ENCODE results near the gene MCRIP2. TPM values are rescaled to one million over a fixed set of nuclear protein-coding genes. Genes with fewer than 3 reads are reported as not detected.
A peak's percentile ranks its signal among the peaks of the same experiment; 100 is the strongest.

Gene MCRIP2
- total RNA-seq, 6 donors from 2014 or later, result 34.9 to 85.7 (median 53.3) TPM

- TF ChIP-seq CTCF (IDR thresholded peaks at IDR 0.05) (no peak), POLR2A (IDR thresholded peaks at IDR 0.05) (peak in 1 of 4 donors; percentile 27)
Measured at GRCh38 chr16:630815-631405, 10.7 kb upstream of the MCRIP2 start, which contains the start of gene WFIKKN1. Gene WFIKKN1, plus strand, starts transcription at chr16:630985. Its CDS starts 269 bp downstream, at chr16:631254.

GRCh38 chr16:631808-632358, 9.7 kb upstream of the MCRIP2 start:
- Histone ChIP-seq H3K4me3 (no peak overlapping the region), H3K27me3 (no peaks in the 10 kb centered on the region), H3K4me1 (peaks cover 23 to 64% (median 54%) of the 10 kb centered on the region in 4 donors), H3K9me3 (no peaks in the 10 kb centered on the region), H3K36me3 (peaks cover 5 to 39% (median 33%) of the 10 kb centered on the region in 4 donors), H3K27ac (no peak overlapping the region)
- TF ChIP-seq POLR2AphosphoS5 (IDR thresholded peaks at IDR 0.05) (no peak), CTCF (IDR thresholded peaks at IDR 0.05) (no peak)
- ATAC-seq (ENCODE audit: low FRiP score in 2 of 2) (no peak), DNase-seq (no peak)
- 66 to 76% methylated on average over 7 to 9 of the region's 9 CpGs for WGBS, 2 donors

More at GRCh38 chr16:630815-631405, 10.7 kb upstream of the MCRIP2 start, which contains the start of gene WFIKKN1:
- 5 to 12% methylated on average over 4 to 11 of the region's 23 CpGs for WGBS, 2 donors
- H3K4me3 ChIP-seq, result peak within 1 kb of the TSS in 1 of 4 donors; percentile 12
- H3K36me3 ChIP-seq, result peaks cover 6 to 49% (median 42%) of the 10 kb centered on the region in 4 donors
- no peaks in the 10 kb centered on the region for H3K9me3 ChIP-seq
- peak within 1 kb of the TSS; percentile 60 to 80 (median 64) for H3K27ac ChIP-seq
- no peaks in the 10 kb centered on the region for H3K27me3 ChIP-seq
- peaks cover 23 to 66% (median 55%) of the 10 kb centered on the region in 4 donors for H3K4me1 ChIP-seq
- ATAC-seq (ENCODE audit: low FRiP score in 2 of 2) (peak in 1 of 2 donors; percentile 3), DNase-seq (peak; percentile 65 to 90)

GRCh38 chr16:632486-633335, 8.9 kb upstream of the MCRIP2 start:
- ATAC-seq (ENCODE audit: low FRiP score in 2 of 2) (no peak), DNase-seq (peak in 1 of 2 donors; percentile 87)
- Histone ChIP-seq H3K27ac (no peak overlapping the region), H3K4me1 (peaks cover 28 to 63% (median 54%) of the 10 kb centered on the region in 4 donors), H3K4me3 (no peak overlapping the region), H3K27me3 (no peaks in the 10 kb centered on the region), H3K36me3 (peaks cover 0 to 31% (median 26%) of the 10 kb centered on the region in 4 donors), H3K9me3 (no peaks in the 10 kb centered on the region)
- TF ChIP-seq POLR2A (IDR thresholded peaks at IDR 0.05), result no peak
- 95 to 98% methylated on average over 11 to 58 of the region's 67 CpGs for WGBS, 2 donors

- Histone ChIP-seq H3K9me3 (no peaks in the 10 kb centered on the region), H3K27me3 (no peaks in the 10 kb centered on the region), H3K27ac (no peak overlapping the region), H3K4me1 (peaks cover 29 to 62% (median 51%) of the 10 kb centered on the region in 4 donors), H3K4me3 (no peak overlapping the region), H3K36me3 (peaks cover 0 to 23% (median 19%) of the 10 kb centered on the region in 4 donors)
- TF ChIP-seq EP300 (IDR thresholded peaks at IDR 0.05) (no peak), POLR2A (IDR thresholded peaks at IDR 0.05) (no peak), POLR2AphosphoS5 (IDR thresholded peaks at IDR 0.05) (no peak), CTCF (IDR thresholded peaks at IDR 0.05) (no peak)
- ATAC-seq (ENCODE audit: low FRiP score in 2 of 2) (no peak), DNase-seq (peak in 1 of 2 donors; percentile 88)
- WGBS, 2 donors, result 94 to 97% methylated on average over 23 to 68 of the region's 74 CpGs
Measured at GRCh38 chr16:633336-634050, 8.1 kb upstream of the MCRIP2 start.

All from upper lobe of left lung (tissue), 6 donors.